Left cardiac atrium (tissue), 4 donors: ENCODE data around the gene ALDH4A1. TPM values are rescaled to one million over a fixed set of nuclear protein-coding genes. Genes with fewer than 3 reads are reported as not detected.
"Not testable (repeated sequence)": the region's sequence is repeated elsewhere in the genome, so short reads cannot be mapped to it uniquely, and the experiment has no call there.

ENCODE experiments used
- ATAC-seq, 2 donors: fragments of 200-7000 bp; cut with Tn5 transposase; one replicate each; pipeline ENCODE4 v1.9.1; 2020; ENCODE audit warnings: mild to moderate bottlenecking in 2 of 2, moderate library complexity in 2 of 2
- DNase-seq: peaks from one replicate; pipeline ENCODE4 v3.0.0-alpha.2; 2020
- intact Hi-C, 2 donors: fragments of 100-400 bp; cut with DNase I; formaldehyde crosslinking; loops; one replicate each; pipeline versions ENCODE4 v1.14.1 to v1.15.1; 2022 to 2023
- total RNA-seq, 2 donors: library from RNA; stranded (reverse); fragmentation: NEBNext Ultra II Directional; extraction: Animal tissue kit (Norgen Biotek cat#: 25700); gene quantifications; one replicate each; pipeline ENCODE4 v1.2.1, GENCODE V29; 2021
- donor health status: DM: no; HTN: yes; CAD: no.
- donor health status: DM: no; HTN: yes; CAD: no; lungs with severe emphysema.
- donor health status: DM: yes; HTN: yes; CAD: no.
- donor health status: Dilated cardiomyopathy.

Gene ALDH4A1
- total RNA-seq, 2 donors from 2014 or later, result 23.4 to 31.2 TPM

DNA sequence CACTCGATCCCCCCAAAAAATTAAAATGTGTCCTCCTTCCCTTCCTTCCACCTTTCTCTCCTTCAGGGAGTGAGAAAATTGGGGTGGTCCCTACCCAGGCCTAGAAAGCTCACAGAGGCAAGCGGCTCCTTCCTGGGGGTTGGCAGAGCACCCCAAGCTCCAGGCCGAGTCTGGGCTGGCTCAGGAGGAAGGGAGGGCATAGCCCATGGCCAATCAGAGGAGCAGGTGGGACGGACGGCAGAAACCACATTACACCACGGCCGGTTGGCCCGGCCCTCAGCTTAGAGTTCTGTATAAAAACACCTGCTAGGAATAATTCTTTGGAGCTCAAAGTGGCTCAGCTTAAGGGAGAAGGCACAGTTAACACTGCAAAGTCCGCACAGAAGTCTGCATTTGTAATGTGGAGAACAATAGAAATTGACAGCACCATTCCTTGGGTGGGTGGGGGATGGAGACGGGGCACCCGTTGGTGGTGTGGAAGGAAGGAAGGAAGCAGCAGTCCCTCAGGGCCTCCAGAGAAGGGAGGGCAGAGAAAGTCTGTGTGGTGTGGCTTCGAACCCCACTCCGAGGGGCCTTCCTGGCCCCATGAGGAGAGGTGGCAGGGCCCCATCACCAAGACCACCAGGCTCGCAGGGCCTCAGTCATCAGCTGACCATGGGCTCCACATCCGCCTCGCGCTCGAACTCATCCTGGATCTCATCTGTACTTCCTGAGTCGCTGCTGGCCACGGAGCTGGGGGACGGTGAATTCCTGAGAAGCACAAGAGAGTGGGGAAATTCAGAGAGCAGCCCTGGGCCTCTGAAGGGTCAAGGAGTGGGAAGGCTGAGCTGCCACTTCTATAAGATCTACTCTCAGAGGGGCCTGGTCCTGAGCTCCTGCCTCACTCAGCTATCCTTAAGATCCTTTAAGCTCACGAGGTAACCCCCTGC, 5.8 kb upstream of the ALDH4A1 start:
- DNase-seq, result peak; percentile 47
- intact Hi-C loops, result loop anchor here (5.0 kb wide), 3 partner anchors 49 to 179 kb away; partner anchors contain the start of gene IFFO2 (in 1 of the 2)
- ATAC-seq, result peak; percentile 27 to 53

DNA sequence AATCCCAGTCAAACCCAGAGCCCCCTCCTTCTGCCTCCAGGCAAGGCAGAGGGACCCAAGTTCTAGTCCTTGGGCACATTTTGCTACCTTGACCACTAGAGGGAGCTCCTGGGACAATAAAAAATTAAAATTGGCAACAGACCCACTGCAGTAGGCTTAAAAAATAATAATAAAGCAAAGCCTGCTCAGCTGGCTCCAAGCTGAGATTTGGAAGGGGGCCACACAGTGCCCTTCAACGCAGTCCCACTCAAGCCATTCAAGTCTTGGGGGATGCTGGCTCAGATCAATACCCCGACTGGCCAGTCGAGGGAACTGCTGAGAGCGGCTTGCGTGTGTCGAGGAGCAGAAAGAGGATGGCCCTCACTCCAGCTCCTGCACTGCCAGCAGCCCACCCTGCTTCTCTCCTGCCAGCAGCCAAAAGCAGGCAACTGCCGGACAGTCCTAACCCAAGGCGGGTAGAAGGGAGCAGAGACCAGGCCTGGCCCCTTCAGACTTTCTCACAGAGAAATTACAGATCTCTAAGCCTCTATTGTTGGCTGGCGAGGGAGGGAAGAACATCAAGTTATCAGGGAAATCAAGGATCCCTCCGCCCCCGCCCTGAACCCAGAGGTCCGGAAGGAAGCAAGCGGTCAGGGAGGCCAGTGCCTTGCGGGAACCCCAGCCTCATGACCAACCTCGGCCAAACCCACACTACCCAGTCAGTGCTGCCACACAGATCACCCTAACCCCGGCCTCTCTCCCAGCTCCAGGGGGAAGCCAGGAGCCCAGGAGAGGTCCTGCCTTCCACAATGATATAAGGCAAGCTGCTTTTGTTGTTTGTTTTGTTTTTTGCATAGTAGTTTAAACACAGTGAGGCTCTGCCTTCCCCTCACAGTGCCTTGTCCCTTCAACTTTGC, 4.9 kb upstream of the ALDH4A1 start:
- ATAC-seq (peak; percentile 6 to 33), DNase-seq (peak; percentile 77)
- intact Hi-C loops, result loop anchor here (5.0 kb wide), 3 partner anchors 50 to 180 kb away; partner anchors contain the start of gene IFFO2 (in 1 of the 2)

DNA sequence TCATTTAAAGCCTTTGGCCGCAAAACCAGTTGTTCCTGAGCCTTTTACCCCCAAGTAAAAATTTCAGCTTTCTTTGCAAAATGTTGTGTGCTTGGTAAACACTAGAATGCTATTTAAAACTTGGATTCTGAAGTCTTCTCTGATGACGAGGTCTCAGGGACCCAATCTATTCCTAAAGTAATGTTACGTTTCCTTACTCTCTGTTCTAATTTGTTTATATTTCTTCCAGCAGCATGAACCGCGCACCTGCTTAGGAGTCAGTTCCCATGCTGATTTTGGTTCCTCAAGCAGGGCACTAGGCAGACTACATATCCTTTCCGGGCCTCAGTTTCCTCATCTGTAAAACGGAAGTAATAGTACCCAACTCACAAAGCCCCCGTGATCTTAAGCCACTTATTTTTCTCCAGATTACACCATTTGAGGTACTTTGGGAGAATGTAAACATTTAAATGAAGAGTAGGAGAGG, 969 bp upstream of the ALDH4A1 start:
- DNase-seq, result no peak
- ATAC-seq, result no peak
- intact Hi-C loops, result no loop called here

DNA sequence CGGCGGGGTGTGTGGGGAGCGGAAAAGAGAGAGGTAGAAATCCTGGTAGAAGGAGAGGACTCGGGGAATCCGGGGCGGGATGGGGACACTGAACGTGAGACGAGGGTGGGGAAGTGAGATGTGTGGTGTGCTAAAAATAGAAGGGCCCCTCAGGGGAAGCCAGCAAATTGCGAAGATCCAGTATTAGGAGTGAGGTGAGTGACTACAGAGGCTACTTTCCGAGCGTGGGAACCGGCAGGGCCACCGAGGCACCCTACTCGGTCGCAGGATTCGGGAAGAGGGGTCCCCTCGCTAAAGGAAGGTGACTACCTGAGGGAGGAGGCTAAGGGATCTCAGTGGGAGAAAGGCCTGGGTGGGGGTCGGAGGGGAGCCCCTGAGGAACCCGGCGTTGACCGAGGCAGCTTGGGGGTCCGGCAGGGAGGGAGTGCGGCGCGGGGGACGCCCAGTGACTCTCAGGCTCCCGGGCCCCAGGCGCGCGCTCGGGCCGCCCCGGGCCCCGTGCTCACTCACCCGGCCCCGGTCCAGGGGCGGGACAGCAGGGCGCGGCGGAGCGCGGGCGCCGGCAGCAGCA, 318 bp downstream of the ALDH4A1 start:
- DNase-seq, result no peak
- intact Hi-C loops, result no loop called here
- ATAC-seq, result peak; percentile 4 to 10

- ATAC-seq (no peak), DNase-seq (no peak)
- intact Hi-C loops, result no loop called here
Observed at GRCh38 chr1:18901147-18901951, 1.0 kb downstream of the ALDH4A1 start.

- DNase-seq, result no peak
- no peak for ATAC-seq
- intact Hi-C loops, result no loop called here
Observed at GRCh38 chr1:18900303-18900841, 2.0 kb downstream of the ALDH4A1 start.

- DNase-seq (no peak), ATAC-seq (no peak)
- intact Hi-C loops, result no loop called here
Observed at GRCh38 chr1:18899363-18900049, 2.8 kb downstream of the ALDH4A1 start.

DNA sequence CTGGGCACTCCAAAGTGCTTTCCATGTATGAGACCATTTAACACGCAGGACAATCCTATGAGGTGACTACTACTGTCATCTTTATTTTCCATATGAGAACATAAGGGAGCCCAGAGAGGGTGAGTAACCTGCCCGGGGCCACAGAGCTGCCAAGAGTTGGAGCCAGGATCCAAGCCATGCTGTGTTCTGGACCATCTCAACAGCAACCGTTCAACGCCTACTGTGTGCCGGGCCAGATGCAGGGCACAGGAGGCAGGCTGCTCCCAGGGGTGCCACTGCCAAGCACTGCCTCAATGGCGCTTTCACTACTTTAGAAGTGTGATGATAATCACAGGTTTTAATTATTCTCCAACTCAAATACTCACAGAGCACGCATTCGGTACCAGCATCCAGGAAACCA, 3.8 kb downstream of the ALDH4A1 start:
- no peak for DNase-seq
- intact Hi-C loops, result no loop called here
- no peak for ATAC-seq

DNA sequence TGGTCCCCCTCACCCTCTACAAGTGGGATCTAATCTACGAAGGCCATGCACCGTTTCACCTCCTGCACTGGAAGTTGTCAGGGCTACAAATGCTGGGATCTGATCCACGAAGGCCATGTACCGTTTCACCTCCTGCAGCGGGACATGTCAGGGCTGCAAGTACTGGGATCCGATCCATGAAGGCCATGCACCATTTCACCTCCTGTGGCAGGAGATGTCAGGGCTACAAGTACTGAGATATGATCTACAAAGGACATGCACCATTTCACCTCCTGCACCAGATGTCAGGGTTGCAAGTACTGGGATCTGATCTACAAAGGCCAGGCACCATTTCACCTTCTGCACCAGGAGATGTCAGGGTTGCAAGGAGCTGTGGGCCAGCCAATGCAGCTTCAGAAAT, 7.0 kb downstream of the ALDH4A1 start:
- intact Hi-C loops, result no loop called here
- DNase-seq, result no peak

GRCh38 chr1:18893120-18893519, 9.2 kb downstream of the ALDH4A1 start:
- DNase-seq, result no peak
- ATAC-seq, result no peak
- intact Hi-C loops, result no loop called here

More for the DNA sequence above, 7.0 kb downstream of the ALDH4A1 start:
- ATAC-seq, result no peak

DNA sequence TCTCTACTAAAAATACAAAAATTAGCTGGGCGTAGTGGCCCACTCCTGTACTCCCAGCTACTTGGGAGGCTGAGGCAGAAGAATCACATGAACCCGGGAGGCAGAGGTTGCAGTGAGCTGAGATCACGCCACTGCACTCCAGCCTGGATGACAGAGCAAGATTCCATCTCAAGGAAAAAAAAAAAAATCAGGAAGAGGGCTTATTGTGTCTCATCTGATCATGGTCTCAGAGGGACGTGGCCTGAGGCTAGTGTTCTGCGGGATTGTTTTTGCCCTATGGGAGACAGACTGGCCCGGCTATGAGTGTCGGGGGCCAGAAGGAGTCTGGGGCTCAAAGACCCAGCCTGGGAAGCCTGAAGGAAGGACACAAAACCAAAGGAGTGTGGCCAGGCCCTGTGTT, 10.5 kb downstream of the ALDH4A1 start:
- intact Hi-C loops, DNase-seq, ATAC-seq: not testable (repeated sequence)

- no peak for DNase-seq
- intact Hi-C loops, result no loop called here
- ATAC-seq, result no peak
Observed at GRCh38 chr1:18891426-18891780, 11.0 kb downstream of the ALDH4A1 start.

GRCh38 chr1:18890706-18891425, 11.5 kb downstream of the ALDH4A1 start:
- ATAC-seq (peak; percentile 26 to 64), DNase-seq (no peak)
- intact Hi-C loops, result no loop called here

DNA sequence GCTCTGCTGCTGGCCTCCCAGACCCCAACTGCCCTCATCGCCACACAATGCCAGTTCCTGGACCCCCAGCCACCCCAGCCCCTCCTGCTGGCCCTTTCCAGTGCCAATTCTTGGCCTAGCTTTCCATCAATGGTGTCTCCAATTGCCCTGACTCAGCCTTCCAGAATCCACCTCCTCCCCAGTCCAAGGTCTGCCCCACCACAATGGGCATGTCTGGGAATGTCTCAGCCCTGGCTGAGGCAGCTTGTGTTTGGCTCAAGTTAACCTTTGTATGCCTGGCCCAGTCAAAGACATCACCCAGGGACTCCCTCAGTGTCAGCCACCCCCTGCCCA, 16.4 kb downstream of the ALDH4A1 start:
- ATAC-seq (no peak), DNase-seq (no peak)
- intact Hi-C loops, result no loop called here

DNA sequence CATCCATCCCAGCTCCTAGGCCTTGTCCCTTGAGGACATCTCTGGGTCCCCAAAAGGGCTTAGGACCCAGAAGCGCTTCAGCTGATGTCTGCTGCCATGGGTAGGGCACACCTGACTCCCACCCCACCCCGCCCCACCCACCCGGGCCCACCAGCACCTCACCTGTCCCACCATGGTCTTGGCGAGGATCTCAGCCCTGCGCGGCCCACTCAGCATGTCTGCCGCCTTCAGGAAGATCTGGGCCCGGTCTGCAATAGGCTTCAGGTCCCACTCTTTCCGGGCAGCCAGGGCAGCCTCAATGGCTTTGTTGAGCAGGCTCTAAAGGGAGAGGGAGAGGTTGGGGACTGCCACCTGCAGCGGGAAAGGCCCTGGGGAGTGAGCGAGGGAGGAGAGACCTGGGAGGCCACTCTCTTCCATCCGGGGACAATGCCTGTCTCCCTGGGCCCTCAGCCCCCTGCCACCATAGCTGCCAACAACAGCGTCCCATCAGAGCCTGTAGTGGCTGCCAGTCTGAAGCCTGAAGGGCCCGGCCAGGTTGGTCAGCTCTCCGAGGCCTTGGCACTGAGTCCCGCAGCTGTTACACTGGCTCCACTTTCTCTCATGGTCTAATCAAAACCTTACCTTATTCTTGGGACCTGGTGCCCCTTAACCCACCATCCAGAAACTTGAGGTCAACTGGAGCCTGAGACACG, 16.9 kb downstream of the ALDH4A1 start:
- no peak for DNase-seq
- no peak for ATAC-seq
- intact Hi-C loops, result no loop called here

DNA sequence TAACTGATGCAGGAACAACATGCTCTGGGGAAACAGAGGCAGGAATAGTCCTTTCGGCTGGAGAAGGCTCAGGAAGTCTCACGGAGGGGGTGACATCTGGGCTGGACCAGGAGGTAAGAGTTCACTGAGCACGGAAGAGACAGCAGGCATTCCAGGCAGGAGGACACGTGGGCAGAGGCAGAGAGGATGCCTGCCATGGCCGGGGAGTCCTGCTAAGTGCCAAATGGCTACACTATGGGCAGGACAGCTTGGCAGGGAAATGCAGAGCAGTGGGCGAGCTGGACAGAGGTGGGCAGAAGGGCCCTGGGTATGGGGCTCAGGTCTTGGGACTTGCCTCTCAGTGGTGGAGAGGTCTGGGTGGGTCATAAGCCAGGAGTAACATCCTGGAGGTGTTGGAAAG, 17.6 kb downstream of the ALDH4A1 start:
- no peak for ATAC-seq
- no peak for DNase-seq
- intact Hi-C loops, result loop anchor here in 1 of 2 donors (5.0 kb wide), 1 partner anchor 213 kb away; no protein-coding TSS in a partner anchor

DNA sequence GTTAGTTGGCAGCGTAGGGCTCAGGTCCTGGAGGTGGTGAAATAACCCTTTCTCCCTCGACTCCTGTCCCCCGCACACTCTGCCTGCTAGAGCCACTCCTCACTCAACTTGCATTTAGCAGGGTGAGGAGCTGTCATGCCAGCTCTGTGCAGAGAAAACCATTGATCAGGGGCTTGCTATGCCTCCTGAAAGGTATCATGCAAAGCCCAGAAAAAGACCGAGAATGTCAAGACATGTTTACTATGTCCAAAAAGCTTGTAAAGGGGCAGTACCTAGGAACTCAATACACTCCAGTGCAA, 18.0 kb downstream of the ALDH4A1 start:
- no peak for ATAC-seq
- intact Hi-C loops, result loop anchor here in 1 of 2 donors (5.0 kb wide), 1 partner anchor 213 kb away; no protein-coding TSS in a partner anchor

More for the DNA sequence above, 18.0 kb downstream of the ALDH4A1 start:
- no peak for DNase-seq
